Astrocyte of the cerebellum (primary cell): Measurements from ENCODE around the gene NPIPA3.
"Not testable (repeated sequence)": the region's sequence is repeated elsewhere in the genome, so short reads cannot be mapped to it uniquely, and the experiment has no call there.

Experiments used
- DNase-seq: peaks from one replicate; pipeline ENCODE4 v3.0.0-alpha.2; 2011; ENCODE audit warnings: low read depth
- H3K4me3 ChIP-seq: 2 replicates; pipeline ENCODE4 v1.5.1; 2011; ENCODE audit warnings: mild to moderate bottlenecking, low read depth, low read length, moderate library complexity
- CTCF ChIP-seq: IDR thresholded peaks from 2 replicates; pipeline ENCODE4 v1.5.1; 2012; ENCODE audit warnings: low read length, low read depth, moderate library complexity, mild to moderate bottlenecking; ENCODE audit errors: missing control alignments
- in situ Hi-C: cut with HindIII; loops from 2 replicates; pipeline ENCODE4 v1.10.0; 2017; ENCODE audit warnings: low sequenced_read_pairs

NPIPA3 gene

GRCh38 chr16:14703156-14704011, at the start of gene NPIPA3:
Gene NPIPA3 (plus strand): TSS chr16:14703411. CDS start chr16:14708944, 5,533 bp downstream.
- DNase-seq, H3K4me3 ChIP-seq, in situ Hi-C loops: not testable (repeated sequence)

GRCh38 chr16:14658063-14658462, 45.1 kb upstream of the NPIPA3 start:
- in situ Hi-C loops, result no loop called here
- H3K4me3 ChIP-seq, result no peak overlapping the region
- no peak for TF ChIP-seq CTCF
- DNase-seq, result no peak

GRCh38 chr16:14667347-14668266, 35.6 kb upstream of the NPIPA3 start:
- H3K4me3 ChIP-seq, result no peak overlapping the region
- DNase-seq, result no peak
- in situ Hi-C loops, result no loop called here
- no peak for TF ChIP-seq CTCF

GRCh38 chr16:14668556-14669223, 34.5 kb upstream of the NPIPA3 start:
- in situ Hi-C loops, result no loop called here
- H3K4me3 ChIP-seq, result no peak overlapping the region
- TF ChIP-seq CTCF, result no peak

GRCh38 chr16:14669776-14670175, 33.4 kb upstream of the NPIPA3 start:
- no peak overlapping the region for H3K4me3 ChIP-seq
- in situ Hi-C loops, result no loop called here
- no peak for DNase-seq
- TF ChIP-seq CTCF, result no peak

More at GRCh38 chr16:14668556-14669223, 34.5 kb upstream of the NPIPA3 start:
- no peak for DNase-seq

- no peak for DNase-seq
- in situ Hi-C loops, result no loop called here
- H3K4me3 ChIP-seq, result no peak overlapping the region
- TF ChIP-seq CTCF, result no peak
These were observed 30.7 kb upstream of the NPIPA3 start for GRCh38 chr16:14672403-14672971.
